Ovary (tissue), 9 donors: Measurements from ENCODE around the gene CCNC. TPM values are rescaled to one million over a fixed set of nuclear protein-coding genes. Genes with fewer than 3 reads are reported as not detected.
A peak's percentile ranks its signal among the peaks of the same experiment; 100 is the strongest.
"Not testable (repeated sequence)": the region's sequence is repeated elsewhere in the genome, so short reads cannot be mapped to it uniquely, and the experiment has no call there.

Experiments
- DNase-seq, 5 donors: peaks; one replicate each; pipeline ENCODE4 v3.0.0-alpha.2; 2019 to 2020
- H3K27ac ChIP-seq, 2 donors: fragments of 200-600 bp; one replicate each; pipeline versions ENCODE4 v1.5.1 to v1.8.0; 2019 to 2022
- H3K27me3 ChIP-seq: fragments of 200-600 bp; one replicate; pipeline ENCODE4 v1.8.0; 2022
- H3K36me3 ChIP-seq: fragments of 200-600 bp; sonication (generic); one replicate; pipeline ENCODE4 v1.5.1; 2019
- H3K4me1 ChIP-seq: one replicate; pipeline ENCODE4 v1.8.1; 2013; ENCODE audit warnings: mild to moderate bottlenecking, moderate library complexity; ENCODE audit not compliant: insufficient read depth
- H3K4me3 ChIP-seq: fragments of 200-600 bp; sonication (generic); one replicate; pipeline ENCODE4 v1.5.1; 2017
- H3K9me3 ChIP-seq, 2 donors: fragments of 200-600 bp in 1 of 2; sonication (generic) in 1 of 2; one replicate each; pipeline versions ENCODE4 v1.5.1 to v1.8.1; 2013 to 2019; ENCODE audit warnings: mild to moderate bottlenecking in 1 of 2, moderate library complexity in 1 of 2
- EP300 ChIP-seq: sonication (generic); formaldehyde crosslinking; IDR thresholded peaks from one replicate; pipeline ENCODE4 v1.6.1; 2017; ENCODE audit warnings: antibody characterized with exemption
- POLR2A ChIP-seq: fragments of 450-650 bp; IDR thresholded peaks from one replicate; pipeline ENCODE4 v1.6.1; 2017; ENCODE audit warnings: antibody characterized with exemption, mild to moderate bottlenecking, moderate library complexity
- WGBS, 3 donors: extraction: QIAGEN DNeasy Blood & Tissue Kit in 1 of 3; methylation state at CpG; one replicate each; pipeline versions ENCODE4 v1.1.5 to v1.1.7; 2013 to 2017; 5-methylcytosine and 5-hydroxymethylcytosine counted together
- intact Hi-C, 4 donors: fragments of 100-400 bp; cut with DNase I; formaldehyde crosslinking; loops; one replicate each; pipeline versions ENCODE4 v1.11.0 to v1.15.1; 2022 to 2023
- polyA plus RNA-seq, 2 donors: library from polyadenylated mRNA; stranded (reverse); fragments of 200-250 nt in 1 of 2; fragments of 350-450 nt in 1 of 2; fragmentation: Illumina TruSeq in 1 of 2; extraction: RNeasy Lipid Tissue Mini Kit (QIAGEN cat#74804) in 1 of 2; gene quantifications; one replicate each; pipeline ENCODE4 v1.2.3, GENCODE V29; 2013 to 2014
- total RNA-seq, 7 donors: library from RNA; depleted of rRNA in 2 of 7; stranded (reverse); fragments of >200 nt in 2 of 7; fragmentation: NEBNext Ultra II Directional in 3 of 7; extraction: Animal tissue kit (Norgen Biotek cat#: 25700) in 3 of 7; gene quantifications; one replicate each; pipeline versions ENCODE4 v1.1.0 to v1.2.4, GENCODE V29; 2016 to 2023
- TF ChIP-seq, protein P1 (sequence below), 3 donors: fragments of 450-650 bp in 2 of 3; fragments of 200-600 bp in 1 of 3; IDR thresholded peaks; one replicate each; pipeline versions ENCODE4 v1.5.1 to v1.8.0; 2016 to 2022; ENCODE audit warnings: antibody characterized with exemption in 3 of 3, mild to moderate bottlenecking in 1 of 3
- donor health status: DM: no; HTN: no; CAD: no; lungs with moderate emphysema.
- donor health status: DM: no; HTN: no; CAD: no.
- donor health status: Bipolar disorder and iron deficiency.
- donor health status: DM: yes; HTN: yes; CAD: no.
- donor health status: DM: no; HTN: no; CAD: no.
- donor health status: DM: yes; HTN: yes; CAD: no.

Gene CCNC
- total and polyA plus RNA-seq, 9 donors: 19.4 to 42.4 (median 28.9) TPM

DNA sequence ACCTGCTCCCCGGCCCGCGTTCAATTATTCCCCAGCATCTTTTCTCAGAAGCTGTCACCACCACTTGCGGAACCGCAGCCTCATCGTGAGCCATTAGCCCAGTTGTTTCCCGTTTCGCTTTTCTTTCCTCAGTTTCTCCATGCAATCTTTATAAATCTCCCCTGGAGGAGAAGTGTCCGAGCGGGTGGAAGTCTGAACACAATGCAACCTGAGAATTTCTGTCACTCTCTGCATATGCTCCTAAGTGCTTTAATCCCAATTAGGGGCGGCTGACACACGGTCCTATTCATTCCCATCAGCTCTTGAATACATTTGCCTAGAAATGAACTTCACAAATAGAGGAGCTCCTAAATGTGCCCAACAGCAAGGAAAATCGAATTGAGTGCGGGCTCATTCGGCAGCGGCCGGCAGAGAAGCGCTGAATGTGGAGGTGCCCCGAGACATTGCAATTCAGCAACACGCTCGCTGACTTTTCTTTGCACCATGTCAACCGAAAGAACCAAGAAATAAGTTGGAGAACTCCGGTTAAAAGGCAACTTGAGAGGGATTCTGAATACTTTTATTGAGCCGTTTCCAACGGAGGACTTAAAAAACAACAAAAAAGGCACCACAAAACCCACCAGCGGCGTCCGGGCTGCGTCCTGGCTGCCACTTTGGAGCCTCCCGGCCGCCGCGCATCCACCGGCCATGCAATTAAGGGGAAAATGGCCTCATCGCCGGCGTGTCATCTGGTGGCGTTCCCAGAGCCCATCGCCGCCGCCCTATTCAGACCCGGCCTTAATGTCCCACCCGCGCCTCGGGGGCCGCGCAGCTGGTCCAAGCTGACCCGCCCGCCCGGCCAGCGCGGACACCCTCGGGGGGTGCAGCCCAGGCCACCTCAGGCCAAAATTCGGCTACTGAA lies 34.3 kb upstream of the CCNC start:
- 6 to 8% (median 7%) methylated on average over 42 to 54 of the region's 54 CpGs for WGBS, 3 donors
- intact Hi-C loops: no loop called here
- Histone ChIP-seq H3K27ac (no peak overlapping the region), H3K4me1 (peaks cover 8% of the 10 kb centered on the region), H3K9me3 (no peaks in the 10 kb centered on the region), H3K27me3 (peaks cover 2% of the 10 kb centered on the region), H3K36me3 (no peaks in the 10 kb centered on the region), H3K4me3 (peak overlapping the region; percentile 14)
- DNase-seq: no peak
- TF ChIP-seq POLR2A (no peak), EP300 (no peak)
- TF ChIP-seq, protein P1, sequence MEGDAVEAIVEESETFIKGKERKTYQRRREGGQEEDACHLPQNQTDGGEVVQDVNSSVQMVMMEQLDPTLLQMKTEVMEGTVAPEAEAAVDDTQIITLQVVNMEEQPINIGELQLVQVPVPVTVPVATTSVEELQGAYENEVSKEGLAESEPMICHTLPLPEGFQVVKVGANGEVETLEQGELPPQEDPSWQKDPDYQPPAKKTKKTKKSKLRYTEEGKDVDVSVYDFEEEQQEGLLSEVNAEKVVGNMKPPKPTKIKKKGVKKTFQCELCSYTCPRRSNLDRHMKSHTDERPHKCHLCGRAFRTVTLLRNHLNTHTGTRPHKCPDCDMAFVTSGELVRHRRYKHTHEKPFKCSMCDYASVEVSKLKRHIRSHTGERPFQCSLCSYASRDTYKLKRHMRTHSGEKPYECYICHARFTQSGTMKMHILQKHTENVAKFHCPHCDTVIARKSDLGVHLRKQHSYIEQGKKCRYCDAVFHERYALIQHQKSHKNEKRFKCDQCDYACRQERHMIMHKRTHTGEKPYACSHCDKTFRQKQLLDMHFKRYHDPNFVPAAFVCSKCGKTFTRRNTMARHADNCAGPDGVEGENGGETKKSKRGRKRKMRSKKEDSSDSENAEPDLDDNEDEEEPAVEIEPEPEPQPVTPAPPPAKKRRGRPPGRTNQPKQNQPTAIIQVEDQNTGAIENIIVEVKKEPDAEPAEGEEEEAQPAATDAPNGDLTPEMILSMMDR (IDR thresholded peaks at IDR 0.05): no peak

DNA sequence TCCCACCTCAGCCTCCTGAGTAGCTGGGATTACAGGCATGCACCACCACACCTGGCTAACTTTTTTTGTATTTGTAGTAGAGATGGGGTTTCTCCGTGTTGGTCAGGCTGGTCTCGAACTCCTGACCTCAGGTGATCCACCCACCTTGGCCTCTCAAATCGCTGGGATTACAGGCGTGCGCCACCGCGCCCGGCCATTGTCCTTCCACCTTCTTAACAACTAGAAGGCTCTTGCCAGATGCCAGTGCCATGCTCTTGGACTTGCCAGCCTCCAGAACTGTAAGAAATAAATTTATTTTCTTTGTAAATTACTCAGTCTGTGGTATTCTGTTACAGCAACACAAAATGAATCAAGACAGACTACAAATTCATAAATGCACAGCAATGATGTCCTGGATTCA lies 26.2 kb upstream of the CCNC start:
- H3K9me3 ChIP-seq, H3K4me1 ChIP-seq, H3K4me3 ChIP-seq, intact Hi-C loops, H3K27ac ChIP-seq, H3K36me3 ChIP-seq, H3K27me3 ChIP-seq, DNase-seq: not testable (repeated sequence)
- WGBS, 3 donors: 71 to 77% (median 75%) methylated on average over 8 of the region's 8 CpGs

DNA sequence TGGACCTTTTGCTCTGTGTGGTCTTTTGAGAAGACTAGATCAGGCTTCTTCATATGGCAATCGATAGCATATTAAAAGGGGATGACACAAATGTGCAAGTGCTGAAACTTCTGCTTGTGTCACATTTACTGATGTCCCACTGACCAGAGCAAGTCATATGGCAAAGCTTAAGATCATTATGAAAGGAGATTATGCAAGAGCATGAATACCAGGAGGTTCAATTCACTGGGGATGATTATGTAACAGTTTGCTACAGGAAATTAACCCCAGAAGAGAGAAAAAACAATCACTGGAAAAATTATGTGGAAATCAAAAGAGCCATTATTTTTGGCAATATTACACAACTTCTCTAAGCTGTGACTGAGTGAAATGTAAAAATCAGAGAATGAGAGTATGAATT lies 24.4 kb upstream of the CCNC start:
- peaks cover 3% of the 10 kb centered on the region for H3K4me1 ChIP-seq
- H3K4me3 ChIP-seq: no peak overlapping the region
- intact Hi-C loops: no loop called here
- peaks cover 0 to 8% of the 10 kb centered on the region in 2 donors for H3K9me3 ChIP-seq
- TF ChIP-seq, protein P1 (IDR thresholded peaks at IDR 0.05): no peak
- TF ChIP-seq POLR2A (no peak), EP300 (no peak)
- H3K27me3 ChIP-seq: no peaks in the 10 kb centered on the region
- no peak overlapping the region for H3K27ac ChIP-seq
- no peaks in the 10 kb centered on the region for H3K36me3 ChIP-seq
- no peak for DNase-seq
- WGBS, 3 donors: 50 to 65% (median 56%) methylated on average over 1 of the region's 1 CpG

DNA sequence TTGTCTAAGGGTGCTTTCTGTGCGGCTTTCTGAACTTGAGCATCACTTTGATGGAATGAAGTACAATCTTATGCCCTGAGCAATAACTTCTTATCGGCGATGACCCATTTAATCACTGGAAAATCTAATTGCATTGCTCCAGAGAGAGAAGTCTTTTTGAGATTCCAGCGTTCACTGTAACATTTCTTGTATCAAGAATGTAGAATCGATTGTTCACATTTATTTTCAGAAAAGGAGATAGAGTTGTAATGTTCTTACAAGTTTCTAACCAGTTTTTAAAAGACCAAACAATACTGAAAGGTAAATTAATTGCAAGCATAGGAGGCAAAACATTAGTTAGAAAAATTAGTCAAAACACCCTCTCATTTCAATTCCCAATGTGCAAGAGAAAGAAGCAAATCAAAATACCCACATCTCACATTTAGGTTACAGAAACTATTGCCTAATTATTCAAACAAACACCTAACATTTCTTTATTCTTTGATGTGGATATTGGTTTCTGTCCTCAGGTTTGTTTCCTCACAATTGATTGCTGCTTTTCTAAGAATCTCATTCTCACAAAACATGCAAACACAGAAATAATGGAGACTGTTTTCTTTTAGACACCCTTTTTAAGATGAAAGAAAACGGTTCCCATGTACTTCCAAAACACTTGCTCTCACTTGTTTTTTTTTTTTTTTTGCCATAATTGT lies 23.4 kb upstream of the CCNC start:
- H3K4me1 ChIP-seq: peaks cover 3% of the 10 kb centered on the region
- peaks cover 0 to 8% of the 10 kb centered on the region in 2 donors for H3K9me3 ChIP-seq
- WGBS, 3 donors: 26 to 32% (median 26%) methylated on average over 6 of the region's 6 CpGs
- H3K4me3 ChIP-seq: no peak overlapping the region
- no peak for TF ChIP-seq EP300
- TF ChIP-seq, protein P1 (IDR thresholded peaks at IDR 0.05): no peak
- TF ChIP-seq POLR2A: no peak
- H3K27me3 ChIP-seq: no peaks in the 10 kb centered on the region
- no peak overlapping the region for H3K27ac ChIP-seq
- no peak for DNase-seq
- intact Hi-C loops: no loop called here
- H3K36me3 ChIP-seq: no peaks in the 10 kb centered on the region
